Psoas muscle (tissue), 8 donors: ENCODE results near the gene LTBP4. TPM values are rescaled to one million over a fixed set of nuclear protein-coding genes. Genes with fewer than 3 reads are reported as not detected.

Experiments used
- ATAC-seq, 4 donors: fragments of 200-7000 bp; cut with Tn5 transposase; one replicate each; pipeline ENCODE4 v1.9.1; 2020; ENCODE audit warnings: moderate library complexity in 3 of 4, mild to moderate bottlenecking in 2 of 4
- DNase-seq, 2 donors: peaks; one replicate each; pipeline ENCODE4 v3.0.0-alpha.2; 2020
- H3K27ac ChIP-seq: fragments of 200-600 bp; one replicate; pipeline ENCODE4 v1.8.0; 2022
- H3K27me3 ChIP-seq, 3 donors: fragments of 200-600 bp in 1 of 3; one replicate each; pipeline versions ENCODE4 v1.6.1 to v1.8.0; 2013 to 2022; ENCODE audit warnings: low read length in 2 of 3, mild to moderate bottlenecking in 2 of 3, moderate library complexity in 1 of 3; ENCODE audit not compliant: insufficient read depth in 3 of 3
- H3K36me3 ChIP-seq, 2 donors: fragments of 200-600 bp in 1 of 2; one replicate each; pipeline versions ENCODE4 v1.6.1 to v1.8.0; 2013 to 2022; ENCODE audit warnings: low read depth in 1 of 2, mild to moderate bottlenecking in 1 of 2, moderate library complexity in 1 of 2; ENCODE audit not compliant: insufficient read depth in 1 of 2
- H3K4me1 ChIP-seq: fragments of 200-600 bp; one replicate; pipeline ENCODE4 v1.8.0; 2022
- H3K4me3 ChIP-seq: fragments of 200-600 bp; one replicate; pipeline ENCODE4 v1.8.0; 2022; ENCODE audit warnings: mild to moderate bottlenecking
- H3K9me3 ChIP-seq: fragments of 200-600 bp; one replicate; pipeline ENCODE4 v1.8.0; 2022
- WGBS, 3 donors: extraction: QIAGEN DNeasy Blood & Tissue Kit; methylation state at CpG; one replicate each; pipeline versions ENCODE4 v1.1.6 to v1.1.7; 2013; 5-methylcytosine and 5-hydroxymethylcytosine counted together
- intact Hi-C, 2 donors: fragments of 100-400 bp; cut with DNase I; formaldehyde crosslinking; loops; one replicate each; pipeline versions ENCODE4 v1.11.0 to v1.14.2; 2022
- polyA plus RNA-seq, 3 donors: library from polyadenylated mRNA; stranded (reverse); fragments of 200-250 nt; gene quantifications; one replicate each; pipeline ENCODE4 v1.2.3, GENCODE V29; 2013
- total RNA-seq, 4 donors: library from RNA; stranded (reverse); fragmentation: NEBNext Ultra II Directional in 2 of 4; extraction: Animal tissue kit (Norgen Biotek cat#: 25700) in 2 of 4; gene quantifications; one replicate each; pipeline versions ENCODE4 v1.2.1 to v1.2.4, GENCODE V29; 2021 to 2023
- TF ChIP-seq, protein P1 (sequence below): fragments of 200-600 bp; IDR thresholded peaks from one replicate; pipeline ENCODE4 v1.8.0; 2022; ENCODE audit warnings: antibody characterized with exemption
- donor health status: healthy with polysubstance abuse.
- donor health status: DM: no; HTN: no; CAD: no; lungs with moderate emphysema.
- donor health status: Bipolar disorder and iron deficiency.
- donor health status: healthy.
- donor health status: DM: yes; HTN: yes; CAD: no.
- donor health status: DM: no; HTN: no; CAD: no.
- donor health status: DM: no; HTN: no; CAD: no.
- donor health status: DM: yes; HTN: yes; CAD: no.

Gene LTBP4
- total and polyA plus RNA-seq, 7 donors: 16.0 to 55.8 (median 24.1) TPM

DNA sequence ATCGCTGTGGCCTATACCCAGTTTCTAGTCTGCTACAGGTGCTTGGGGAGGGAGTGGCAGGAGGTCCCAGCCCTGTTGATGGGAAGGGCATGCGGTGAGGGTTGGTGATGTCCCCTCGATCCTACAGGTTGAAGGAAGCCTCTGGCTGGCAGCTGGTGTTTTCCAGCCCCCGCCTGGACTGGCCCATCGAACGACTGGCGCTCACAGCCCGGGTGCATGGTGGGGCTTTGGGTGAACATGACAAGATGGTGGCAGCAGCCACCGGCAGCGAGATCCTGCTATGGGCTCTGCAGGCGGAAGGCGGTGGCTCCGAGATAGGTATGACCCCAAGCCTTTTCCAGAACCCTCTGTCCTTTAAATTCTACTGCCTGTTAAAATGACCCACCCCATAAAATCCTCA lies 20.6 kb upstream of the LTBP4 start:
- WGBS, 3 donors: 96% methylated on average over 13 of the region's 13 CpGs
- intact Hi-C loops: loop anchor here in 1 of 2 donors (10.0 kb wide), 1 partner anchor 106 kb away; no protein-coding TSS in a partner anchor
- Histone ChIP-seq H3K27ac (no peak overlapping the region), H3K36me3 (peaks cover 0 to 46% of the 10 kb centered on the region in 2 donors), H3K4me1 (no peaks in the 10 kb centered on the region), H3K9me3 (no peaks in the 10 kb centered on the region), H3K4me3 (no peak overlapping the region), H3K27me3 (no peaks in the 10 kb centered on the region)
- no peak for ATAC-seq
- no peak for DNase-seq
- TF ChIP-seq, protein P1, sequence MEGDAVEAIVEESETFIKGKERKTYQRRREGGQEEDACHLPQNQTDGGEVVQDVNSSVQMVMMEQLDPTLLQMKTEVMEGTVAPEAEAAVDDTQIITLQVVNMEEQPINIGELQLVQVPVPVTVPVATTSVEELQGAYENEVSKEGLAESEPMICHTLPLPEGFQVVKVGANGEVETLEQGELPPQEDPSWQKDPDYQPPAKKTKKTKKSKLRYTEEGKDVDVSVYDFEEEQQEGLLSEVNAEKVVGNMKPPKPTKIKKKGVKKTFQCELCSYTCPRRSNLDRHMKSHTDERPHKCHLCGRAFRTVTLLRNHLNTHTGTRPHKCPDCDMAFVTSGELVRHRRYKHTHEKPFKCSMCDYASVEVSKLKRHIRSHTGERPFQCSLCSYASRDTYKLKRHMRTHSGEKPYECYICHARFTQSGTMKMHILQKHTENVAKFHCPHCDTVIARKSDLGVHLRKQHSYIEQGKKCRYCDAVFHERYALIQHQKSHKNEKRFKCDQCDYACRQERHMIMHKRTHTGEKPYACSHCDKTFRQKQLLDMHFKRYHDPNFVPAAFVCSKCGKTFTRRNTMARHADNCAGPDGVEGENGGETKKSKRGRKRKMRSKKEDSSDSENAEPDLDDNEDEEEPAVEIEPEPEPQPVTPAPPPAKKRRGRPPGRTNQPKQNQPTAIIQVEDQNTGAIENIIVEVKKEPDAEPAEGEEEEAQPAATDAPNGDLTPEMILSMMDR: no peak

DNA sequence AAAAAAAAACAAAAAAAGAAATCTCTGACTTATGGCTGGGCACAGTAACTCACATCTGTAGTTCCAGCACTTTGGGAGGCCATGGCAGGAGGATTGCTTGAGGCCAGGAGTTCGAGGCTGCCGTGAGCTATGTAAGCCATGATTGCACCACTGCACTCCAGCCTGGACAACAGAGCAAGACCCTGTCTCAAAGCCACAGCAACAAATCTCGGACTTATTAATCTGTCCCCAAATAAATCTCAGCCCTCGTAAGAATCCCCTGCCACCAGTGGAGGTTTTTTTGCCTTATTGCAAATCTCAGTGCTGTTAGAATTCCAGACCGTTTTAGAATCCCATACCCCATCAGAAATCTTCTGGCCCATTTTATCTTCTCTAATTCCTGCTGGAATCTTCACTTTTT lies 19.6 kb upstream of the LTBP4 start:
- DNase-seq (no peak), ATAC-seq (no peak)
- Histone ChIP-seq H3K4me1 (no peaks in the 10 kb centered on the region), H3K4me3 (no peak overlapping the region), H3K36me3 (peaks cover 0 to 46% of the 10 kb centered on the region in 2 donors), H3K27me3 (no peaks in the 10 kb centered on the region), H3K9me3 (no peaks in the 10 kb centered on the region), H3K27ac (no peak overlapping the region)
- intact Hi-C loops: loop anchor here in 1 of 2 donors (10.0 kb wide), 1 partner anchor 107 kb away; no protein-coding TSS in a partner anchor
- WGBS, 3 donors: 97% methylated on average over 5 of the region's 5 CpGs
- TF ChIP-seq, protein P1: no peak

DNA sequence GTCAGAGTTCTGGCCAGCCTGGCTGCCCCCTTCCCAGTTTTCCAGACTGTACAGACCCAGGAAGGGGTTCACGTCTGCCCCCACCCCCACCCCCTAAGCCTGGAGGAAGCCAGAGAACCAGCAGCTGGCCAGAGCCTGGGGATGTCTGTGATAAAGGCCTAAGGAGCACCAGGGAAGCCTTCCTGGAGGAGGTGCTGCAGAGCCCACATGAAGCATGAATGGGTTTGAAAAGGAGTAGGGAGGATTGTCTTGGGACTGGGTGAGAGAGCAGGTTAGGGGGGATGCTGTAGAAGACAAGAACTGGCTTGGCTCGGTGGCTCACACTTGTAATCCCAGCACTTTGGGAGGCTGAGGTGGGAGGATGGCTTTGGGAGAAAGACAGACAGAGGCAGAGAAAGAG lies 18.7 kb upstream of the LTBP4 start:
- TF ChIP-seq, protein P1: no peak
- DNase-seq (no peak), ATAC-seq (no peak)
- H3K4me3 ChIP-seq: no peak overlapping the region
- intact Hi-C loops: loop anchor here in 1 of 2 donors (10.0 kb wide), 1 partner anchor 108 kb away; no protein-coding TSS in a partner anchor
- H3K27me3 ChIP-seq: no peaks in the 10 kb centered on the region
- H3K27ac ChIP-seq: no peak overlapping the region
- peaks cover 0 to 48% of the 10 kb centered on the region in 2 donors for H3K36me3 ChIP-seq
- no peaks in the 10 kb centered on the region for H3K4me1 ChIP-seq
- H3K9me3 ChIP-seq: no peaks in the 10 kb centered on the region
- WGBS, 3 donors: 85 to 93% (median 92%) methylated on average over 2 of the region's 2 CpGs

DNA sequence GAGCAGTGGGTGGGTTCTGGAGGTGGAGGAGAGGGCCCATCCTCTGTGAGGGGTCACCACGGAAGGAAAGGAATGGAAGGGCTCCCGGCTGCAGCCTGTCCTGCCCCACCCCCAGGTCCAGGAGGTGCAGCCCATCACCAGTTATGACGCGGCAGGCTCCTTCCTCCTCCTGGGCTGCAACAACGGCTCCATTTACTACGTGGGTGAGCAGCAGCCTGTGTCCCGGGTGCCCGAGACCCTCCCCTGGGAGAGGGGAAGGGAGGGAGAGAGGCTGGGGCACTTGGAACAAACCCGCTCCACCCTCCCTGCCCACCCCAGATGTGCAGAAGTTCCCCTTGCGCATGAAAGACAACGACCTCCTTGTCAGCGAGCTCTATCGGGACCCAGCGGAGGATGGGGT lies 17.9 kb upstream of the LTBP4 start:
- TF ChIP-seq, protein P1: no peak
- H3K27me3 ChIP-seq: no peaks in the 10 kb centered on the region
- DNase-seq: no peak
- 78 to 86% (median 81%) methylated on average over 11 to 14 of the region's 14 CpGs for WGBS, 3 donors
- H3K36me3 ChIP-seq: peaks cover 0 to 52% of the 10 kb centered on the region in 2 donors
- no peak for ATAC-seq
- no peak overlapping the region for H3K27ac ChIP-seq
- H3K4me3 ChIP-seq: no peak overlapping the region
- H3K4me1 ChIP-seq: no peaks in the 10 kb centered on the region
- no peaks in the 10 kb centered on the region for H3K9me3 ChIP-seq
- intact Hi-C loops: loop anchor here in 1 of 2 donors (10.0 kb wide), 1 partner anchor 108 kb away; no protein-coding TSS in a partner anchor

DNA sequence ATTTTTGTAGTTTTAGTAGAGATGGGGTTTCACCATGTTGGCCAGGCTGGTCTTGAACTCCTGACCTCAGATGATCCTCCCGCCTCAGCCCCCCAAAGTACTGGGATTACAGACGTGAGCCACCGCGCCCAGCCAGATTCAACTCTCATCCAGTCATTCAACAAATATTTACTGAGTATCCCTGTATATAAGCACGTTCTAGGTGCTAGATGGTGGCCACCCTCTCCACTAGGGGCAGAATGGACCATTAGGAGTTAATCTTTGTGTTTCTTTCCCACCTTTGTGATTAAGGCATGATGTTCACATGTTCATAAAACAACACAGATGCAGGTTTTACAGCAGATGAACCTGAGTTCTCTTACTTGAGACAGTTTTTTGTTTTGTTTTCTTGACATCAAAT lies 17.2 kb upstream of the LTBP4 start:
- Histone ChIP-seq H3K4me3 (no peak overlapping the region), H3K27me3 (no peaks in the 10 kb centered on the region), H3K9me3 (no peaks in the 10 kb centered on the region), H3K4me1 (no peaks in the 10 kb centered on the region), H3K36me3 (peaks cover 0 to 52% of the 10 kb centered on the region in 2 donors), H3K27ac (no peak overlapping the region)
- WGBS, 3 donors: 84 to 91% (median 86%) methylated on average over 5 of the region's 5 CpGs
- TF ChIP-seq, protein P1: no peak
- ATAC-seq: no peak
- DNase-seq: no peak
- intact Hi-C loops: loop anchor here in 1 of 2 donors (10.0 kb wide), 1 partner anchor 109 kb away; no protein-coding TSS in a partner anchor
